Activated T-helper 9 cell treated with anti-CD3 and anti-CD28 coated beads, Interleukin-2, amount 50 U/mL, for 16 hours (primary cell): Measurements from ENCODE around the gene MAPT.

Experiments used
- DNase-seq: peaks from one replicate; pipeline ENCODE4 v3.0.0-alpha.2; 2020; ENCODE audit warnings: low read depth

MAPT gene

DNA sequence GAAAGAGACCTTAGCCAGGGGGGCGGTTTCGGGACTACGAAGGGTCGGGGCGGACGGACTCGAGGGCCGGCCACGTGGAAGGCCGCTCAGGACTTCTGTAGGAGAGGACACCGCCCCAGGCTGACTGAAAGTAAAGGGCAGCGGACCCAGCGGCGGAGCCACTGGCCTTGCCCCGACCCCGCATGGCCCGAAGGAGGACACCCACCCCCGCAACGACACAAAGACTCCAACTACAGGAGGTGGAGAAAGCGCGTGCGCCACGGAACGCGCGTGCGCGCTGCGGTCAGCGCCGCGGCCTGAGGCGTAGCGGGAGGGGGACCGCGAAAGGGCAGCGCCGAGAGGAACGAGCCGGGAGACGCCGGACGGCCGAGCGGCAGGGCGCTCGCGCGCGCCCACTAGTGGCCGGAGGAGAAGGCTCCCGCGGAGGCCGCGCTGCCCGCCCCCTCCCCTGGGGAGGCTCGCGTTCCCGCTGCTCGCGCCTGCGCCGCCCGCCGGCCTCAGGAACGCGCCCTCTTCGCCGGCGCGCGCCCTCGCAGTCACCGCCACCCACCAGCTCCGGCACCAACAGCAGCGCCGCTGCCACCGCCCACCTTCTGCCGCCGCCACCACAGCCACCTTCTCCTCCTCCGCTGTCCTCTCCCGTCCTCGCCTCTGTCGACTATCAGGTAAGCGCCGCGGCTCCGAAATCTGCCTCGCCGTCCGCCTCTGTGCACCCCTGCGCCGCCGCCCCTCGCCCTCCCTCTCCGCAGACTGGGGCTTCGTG lies at the start of gene MAPT:
Gene MAPT (plus strand): TSS at position 533 of the 763 bp plus-strand sequence. CDS start 67,784 bp downstream, outside the sequence.
- DNase-seq: peak; percentile 75

DNA sequence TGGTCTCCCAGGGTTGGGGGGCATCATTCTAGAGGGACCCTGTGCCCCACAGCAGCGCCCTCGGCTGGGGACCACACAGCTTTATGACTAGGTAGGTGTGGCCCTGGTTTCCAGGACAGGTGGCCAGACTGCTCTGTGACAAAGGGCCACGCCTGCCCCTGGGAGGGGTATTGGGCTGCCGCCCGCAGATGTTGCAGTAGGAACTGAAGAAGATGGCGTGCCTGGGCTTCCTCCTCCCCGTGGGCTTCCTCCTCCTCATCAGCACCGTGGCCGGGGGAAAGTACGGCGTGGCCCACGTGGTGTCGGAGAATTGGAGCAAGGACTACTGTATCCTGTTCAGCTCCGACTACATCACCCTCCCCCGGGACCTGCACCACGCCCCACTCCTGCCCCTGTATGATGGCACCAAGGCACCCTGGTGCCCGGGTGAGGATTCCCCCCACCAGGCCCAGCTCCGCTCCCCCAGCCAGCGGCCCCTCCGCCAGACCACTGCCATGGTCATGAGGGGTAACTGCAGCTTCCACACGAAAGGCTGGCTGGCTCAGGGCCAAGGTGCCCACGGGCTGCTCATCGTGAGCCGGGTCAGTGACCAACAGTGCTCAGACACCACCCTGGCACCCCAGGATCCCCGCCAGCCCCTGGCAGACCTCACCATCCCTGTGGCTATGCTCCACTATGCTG lies 49.5 kb upstream of the MAPT start, which contains the start of gene SPPL2C:
Gene SPPL2C (plus strand): TSS at position 187 of the 681 bp plus-strand sequence. CDS start 26 bp downstream, at position 213.
- DNase-seq: no peak

DNA sequence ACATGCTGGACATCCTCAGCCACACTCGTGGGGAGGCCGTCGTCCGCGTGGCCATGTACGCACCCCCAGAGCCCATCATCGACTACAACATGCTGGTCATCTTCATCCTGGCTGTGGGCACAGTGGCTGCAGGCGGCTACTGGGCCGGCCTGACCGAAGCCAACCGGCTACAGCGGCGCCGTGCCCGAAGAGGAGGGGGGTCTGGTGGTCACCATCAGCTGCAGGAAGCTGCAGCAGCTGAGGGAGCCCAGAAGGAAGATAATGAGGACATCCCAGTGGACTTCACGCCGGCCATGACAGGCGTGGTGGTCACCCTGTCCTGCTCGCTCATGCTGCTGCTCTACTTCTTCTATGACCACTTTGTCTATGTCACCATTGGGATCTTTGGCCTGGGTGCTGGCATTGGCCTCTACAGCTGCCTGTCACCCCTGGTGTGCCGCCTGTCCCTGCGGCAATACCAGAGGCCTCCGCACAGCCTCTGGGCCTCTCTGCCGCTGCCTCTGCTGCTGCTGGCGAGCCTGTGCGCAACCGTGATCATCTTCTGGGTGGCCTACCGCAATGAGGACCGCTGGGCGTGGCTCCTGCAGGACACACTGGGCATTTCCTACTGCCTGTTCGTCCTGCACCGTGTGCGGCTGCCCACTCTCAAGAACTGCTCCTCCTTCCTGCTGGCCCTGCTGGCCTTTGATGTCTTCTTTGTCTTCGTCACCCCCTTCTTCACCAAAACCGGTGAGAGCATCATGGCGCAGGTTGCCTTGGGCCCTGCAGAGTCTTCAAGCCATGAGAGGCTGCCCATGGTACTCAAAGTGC lies 48.8 kb upstream of the MAPT start:
- no peak for DNase-seq

DNA sequence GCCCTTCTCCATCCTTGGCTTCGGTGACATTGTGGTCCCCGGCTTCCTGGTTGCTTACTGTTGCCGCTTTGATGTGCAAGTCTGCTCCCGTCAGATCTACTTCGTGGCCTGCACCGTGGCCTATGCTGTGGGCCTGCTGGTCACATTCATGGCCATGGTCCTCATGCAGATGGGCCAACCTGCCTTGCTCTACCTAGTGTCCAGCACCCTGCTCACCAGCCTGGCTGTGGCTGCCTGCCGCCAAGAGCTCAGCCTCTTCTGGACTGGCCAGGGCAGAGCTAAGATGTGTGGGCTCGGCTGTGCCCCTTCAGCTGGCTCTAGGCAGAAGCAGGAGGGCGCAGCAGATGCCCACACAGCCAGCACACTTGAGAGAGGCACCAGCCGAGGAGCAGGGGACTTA lies 48.1 kb upstream of the MAPT start:
- no peak for DNase-seq

DNA sequence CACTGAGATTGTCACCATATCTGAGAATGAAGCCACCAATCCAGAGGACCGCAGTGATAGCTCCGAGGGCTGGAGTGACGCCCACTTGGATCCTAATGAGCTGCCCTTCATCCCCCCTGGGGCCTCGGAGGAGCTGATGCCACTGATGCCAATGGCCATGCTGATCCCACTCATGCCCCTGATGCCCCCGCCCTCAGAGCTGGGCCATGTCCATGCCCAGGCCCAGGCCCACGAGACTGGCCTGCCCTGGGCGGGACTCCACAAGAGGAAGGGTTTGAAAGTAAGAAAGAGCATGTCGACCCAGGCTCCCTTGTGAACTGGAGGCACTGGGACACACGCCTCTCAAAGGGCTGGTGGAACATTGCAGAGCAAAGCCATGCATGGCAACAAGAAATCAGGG lies 47.7 kb upstream of the MAPT start:
- no peak for DNase-seq

DNA sequence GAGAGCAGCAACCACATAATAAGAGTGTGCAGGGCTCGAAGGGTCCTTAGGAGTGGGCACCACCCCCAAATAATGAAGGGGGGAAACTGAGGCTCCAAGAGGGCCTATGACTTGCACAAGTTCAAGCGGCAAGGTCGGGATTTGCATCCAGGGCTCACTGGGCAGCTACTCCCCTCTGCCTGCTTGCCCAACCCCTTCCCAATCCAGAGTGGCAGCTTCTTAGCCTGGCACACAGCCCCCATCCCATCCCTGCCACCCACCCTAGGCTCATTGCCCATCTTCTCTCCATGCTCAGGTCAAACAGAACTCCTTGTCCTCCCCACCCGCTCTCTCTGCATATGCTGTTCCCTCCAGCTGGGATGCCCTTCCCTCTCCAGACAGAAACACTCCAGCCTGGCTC lies 47.3 kb upstream of the MAPT start:
- DNase-seq: no peak

DNA sequence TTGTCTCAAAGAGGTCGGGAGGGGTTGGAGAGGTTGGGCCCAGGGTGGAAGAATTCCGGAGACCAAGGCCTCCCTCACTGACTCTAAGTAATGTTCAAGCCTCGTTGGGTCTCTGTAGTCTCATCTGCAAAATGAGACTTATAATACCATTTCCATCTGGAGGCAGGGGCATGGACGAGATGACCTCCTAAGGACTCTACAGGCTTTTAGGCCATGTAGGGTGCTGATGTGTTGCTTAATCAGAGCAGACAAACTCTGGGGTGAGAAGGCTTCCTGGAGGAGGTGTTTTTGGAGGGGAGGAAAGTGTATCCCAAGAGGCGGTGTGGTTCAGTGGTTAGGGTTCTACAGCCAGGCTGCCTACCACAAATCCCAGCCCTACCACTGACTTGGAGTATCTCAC lies 46.6 kb upstream of the MAPT start:
- DNase-seq: no peak

DNA sequence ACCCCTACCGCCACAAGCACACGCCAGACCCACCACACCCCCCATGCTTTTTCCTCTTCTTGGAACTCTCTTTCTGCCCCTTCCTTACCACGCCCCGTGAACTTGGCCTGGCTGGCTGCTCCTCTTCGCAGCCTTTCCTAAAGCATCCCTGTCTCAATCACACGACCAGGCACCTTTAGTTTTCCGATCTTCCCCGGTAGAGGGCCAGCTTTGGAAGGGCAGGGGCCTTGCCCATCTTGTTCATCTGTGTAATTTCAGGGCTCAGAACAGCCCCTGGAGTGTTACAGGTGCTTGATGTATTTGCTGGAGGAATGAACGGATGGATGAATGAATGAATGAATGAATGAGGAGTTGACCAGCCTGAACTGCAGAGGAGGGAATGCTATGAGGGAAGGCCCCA lies 45.9 kb upstream of the MAPT start:
- no peak for DNase-seq

DNA sequence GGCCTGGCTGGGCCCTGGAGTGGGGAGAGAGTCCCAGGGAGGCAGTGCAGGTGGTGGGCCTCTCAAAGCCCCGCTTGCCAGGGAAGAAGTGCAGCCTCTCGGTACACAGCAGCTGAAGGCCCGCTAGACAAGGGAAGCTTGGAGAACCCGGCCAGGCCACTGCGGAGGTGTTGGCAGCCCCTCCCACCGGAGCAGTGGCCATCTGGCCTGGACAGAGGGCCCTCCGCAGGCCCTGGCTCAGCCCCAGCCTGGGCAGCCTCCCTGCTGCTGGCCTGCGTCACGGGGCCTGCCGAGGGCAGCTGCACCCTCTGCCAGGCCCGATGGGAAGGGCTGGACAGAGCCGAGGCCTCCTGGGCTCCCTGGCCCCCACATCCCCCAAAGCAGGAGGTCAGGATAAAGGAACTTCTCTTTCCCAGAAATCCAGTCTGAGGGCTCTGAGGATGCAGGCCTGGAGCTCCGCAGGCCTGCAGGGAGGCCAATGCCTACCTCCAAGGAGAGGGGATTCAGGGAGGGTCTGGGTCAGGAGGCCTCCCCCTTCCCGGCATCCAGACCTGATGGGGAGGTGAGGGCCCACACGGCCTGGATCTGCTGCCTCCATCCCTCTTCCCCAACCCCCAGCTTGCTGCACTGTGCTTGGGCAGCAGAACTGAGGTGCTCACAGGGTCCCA lies 45.4 kb upstream of the MAPT start:
- DNase-seq: no peak

DNA sequence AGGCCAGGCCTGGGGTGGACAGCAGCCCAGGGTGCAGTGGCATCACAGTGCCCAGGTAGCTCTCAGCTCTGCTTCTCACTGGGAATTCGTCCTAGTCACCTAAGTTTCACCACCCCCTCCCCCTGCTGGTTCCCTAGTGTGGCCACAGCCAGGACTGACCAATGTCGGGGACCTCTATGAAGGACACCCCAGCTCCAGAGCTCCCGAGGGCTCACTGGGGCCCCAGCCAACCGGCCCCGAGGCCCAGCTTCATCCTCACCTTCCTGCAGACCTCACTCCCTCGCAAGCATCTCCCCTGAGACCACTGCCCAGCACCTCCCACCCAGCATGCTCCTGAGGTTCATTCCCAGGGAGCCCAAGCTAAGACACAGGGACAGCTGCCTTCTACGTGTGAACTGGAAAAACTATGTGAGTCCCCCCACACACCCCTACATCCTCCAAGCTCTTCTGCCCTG lies 44.8 kb upstream of the MAPT start:
- no peak for DNase-seq

DNA sequence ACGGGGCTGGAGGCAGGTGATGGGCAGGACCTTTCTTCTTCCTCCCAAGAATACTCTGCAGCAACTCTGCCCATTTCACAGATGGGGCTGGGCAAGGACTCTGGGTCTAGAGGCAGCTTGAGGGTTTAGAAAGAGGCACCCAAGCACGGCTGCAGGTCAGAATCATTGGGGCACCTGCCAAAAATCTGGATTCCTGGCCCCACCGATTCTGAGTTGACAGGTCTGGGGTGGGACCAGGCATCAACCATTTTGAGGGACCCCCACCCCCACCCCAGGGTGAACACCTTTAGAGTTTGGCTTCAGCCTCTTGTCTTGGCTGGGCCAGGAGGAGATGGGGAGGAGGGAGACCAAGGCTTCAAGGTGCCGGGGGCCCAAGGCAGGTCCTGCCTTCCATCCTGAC lies 44.3 kb upstream of the MAPT start:
- no peak for DNase-seq

DNA sequence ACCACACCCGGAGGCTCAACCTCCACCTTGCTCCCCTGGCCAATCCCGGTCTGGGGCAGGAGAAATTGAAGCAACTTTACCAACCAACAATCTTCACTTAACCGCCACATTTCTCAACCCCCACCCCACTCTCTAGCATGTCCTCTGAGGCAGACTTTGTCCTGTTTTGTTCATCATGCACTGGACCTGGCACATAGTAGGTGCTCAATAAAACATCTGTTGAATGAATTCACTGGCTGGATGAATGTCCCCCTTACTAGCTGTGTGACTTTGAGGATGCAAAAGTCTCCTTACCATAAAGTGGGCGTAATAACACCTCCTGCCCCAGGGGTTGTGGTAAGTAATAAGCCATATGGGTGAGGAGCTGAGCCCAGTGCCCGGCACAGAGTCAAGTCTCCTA lies 43.9 kb upstream of the MAPT start:
- no peak for DNase-seq

DNA sequence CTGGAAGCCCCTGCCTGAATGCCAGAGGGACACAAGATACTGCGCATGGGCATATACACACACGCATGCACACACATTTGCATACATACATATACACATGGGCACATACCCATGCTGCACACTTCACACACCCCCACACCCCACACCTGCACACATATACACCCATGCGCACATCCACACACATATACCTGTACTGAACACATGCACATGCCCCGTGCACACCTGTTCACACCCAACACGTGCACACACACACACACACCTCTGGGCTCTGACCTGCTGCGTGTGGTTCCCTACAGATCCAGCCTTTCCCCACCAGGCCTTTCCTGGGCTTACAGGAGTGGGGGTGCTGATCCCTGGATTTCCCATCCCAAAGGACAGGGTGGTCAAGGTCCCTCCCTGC lies 43.3 kb upstream of the MAPT start:
- DNase-seq: no peak

DNA sequence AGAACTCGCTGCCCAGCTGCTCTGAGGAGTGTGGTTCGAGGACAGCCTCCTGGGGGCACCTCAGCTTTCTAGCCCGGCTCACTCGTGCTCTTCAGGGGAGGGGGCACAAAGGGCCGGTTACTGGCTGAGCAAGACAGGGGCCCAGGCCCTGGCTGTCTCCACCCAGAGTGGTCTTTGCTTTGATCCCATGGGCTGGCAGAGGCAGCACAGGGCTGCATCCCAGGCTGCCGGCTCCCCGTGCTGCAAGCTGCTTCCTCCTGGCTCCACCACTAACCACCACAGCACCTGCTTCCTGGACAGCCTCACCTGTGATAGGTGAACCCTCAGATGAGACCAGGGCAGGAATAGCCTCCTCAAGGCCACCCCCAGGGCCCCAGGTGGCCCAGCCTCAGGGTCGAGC lies 42.9 kb upstream of the MAPT start:
- no peak for DNase-seq

DNA sequence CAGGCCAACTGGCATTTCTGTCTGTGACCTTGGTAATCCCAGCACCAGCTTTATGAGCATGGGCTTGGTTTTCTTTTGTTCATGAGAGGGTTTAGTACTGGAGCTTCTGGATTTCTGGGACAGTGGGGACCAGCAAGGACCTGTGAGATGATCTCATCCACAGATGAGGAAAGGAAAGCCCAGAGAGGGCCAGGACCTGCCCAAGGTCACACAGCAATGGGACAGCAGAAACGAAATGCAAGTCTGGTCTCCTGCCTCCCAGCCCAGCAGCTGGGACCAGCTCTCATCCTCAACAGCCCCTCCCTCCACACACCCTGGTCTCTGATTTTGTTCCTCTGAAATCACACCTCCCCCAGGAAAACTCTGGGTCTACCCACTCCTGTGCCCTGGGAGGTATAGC lies 42.5 kb upstream of the MAPT start:
- no peak for DNase-seq

DNA sequence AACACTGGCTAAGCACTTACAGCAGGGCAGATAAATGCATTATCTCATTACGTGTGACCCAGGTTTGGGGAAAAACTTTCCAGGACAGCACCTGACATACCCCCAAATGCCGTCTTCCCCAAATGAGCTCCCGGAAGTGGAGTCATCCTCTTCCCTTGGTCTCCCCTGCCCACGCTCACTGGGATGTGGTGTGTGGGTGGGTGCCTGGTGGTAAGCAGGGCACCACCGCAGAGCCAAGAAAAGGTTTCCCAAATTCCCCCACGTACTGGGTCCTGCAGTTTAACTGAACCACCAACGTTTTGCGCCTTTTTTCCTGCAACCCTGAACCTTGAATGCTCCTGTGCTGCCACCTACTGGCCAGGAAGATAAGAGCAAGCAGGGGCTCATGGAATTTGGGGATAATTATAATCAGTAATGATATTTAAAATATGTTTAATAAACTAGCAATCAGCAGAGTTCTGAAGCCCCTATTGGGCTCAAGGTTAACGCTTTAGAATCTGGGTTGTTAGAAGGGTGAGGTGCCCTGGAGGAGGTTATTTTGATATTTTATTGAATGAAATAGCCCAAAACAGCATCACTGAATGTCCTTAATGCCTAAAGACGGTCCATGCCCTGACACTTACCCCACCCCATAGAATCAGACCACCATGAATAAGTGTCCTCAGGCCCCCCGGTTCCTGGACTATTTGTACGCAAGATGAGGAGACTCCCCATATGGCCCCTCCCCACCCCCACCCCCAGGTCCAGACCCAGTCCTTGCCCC lies 41.6 kb upstream of the MAPT start:
- DNase-seq: peak; percentile 42

DNA sequence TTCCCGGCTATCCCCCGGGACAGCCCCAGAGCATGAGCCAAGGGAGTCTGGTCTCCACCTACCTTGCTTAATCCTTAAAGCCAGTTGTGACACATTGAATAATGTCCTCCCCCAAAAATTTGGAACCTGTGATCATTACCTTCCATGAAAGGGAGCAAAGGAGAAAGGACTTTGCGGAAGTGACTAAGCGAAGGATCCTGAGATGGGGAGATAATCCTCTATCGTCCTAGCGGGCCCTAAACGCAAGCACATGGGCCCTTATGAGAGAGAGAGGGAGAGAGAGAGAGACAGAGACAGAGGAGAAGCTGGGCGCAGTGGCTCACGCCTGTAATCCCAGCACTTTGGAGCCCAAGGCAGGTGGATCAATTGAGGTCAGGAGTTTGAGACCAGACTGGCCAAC lies 40.1 kb upstream of the MAPT start:
- DNase-seq: no peak

DNA sequence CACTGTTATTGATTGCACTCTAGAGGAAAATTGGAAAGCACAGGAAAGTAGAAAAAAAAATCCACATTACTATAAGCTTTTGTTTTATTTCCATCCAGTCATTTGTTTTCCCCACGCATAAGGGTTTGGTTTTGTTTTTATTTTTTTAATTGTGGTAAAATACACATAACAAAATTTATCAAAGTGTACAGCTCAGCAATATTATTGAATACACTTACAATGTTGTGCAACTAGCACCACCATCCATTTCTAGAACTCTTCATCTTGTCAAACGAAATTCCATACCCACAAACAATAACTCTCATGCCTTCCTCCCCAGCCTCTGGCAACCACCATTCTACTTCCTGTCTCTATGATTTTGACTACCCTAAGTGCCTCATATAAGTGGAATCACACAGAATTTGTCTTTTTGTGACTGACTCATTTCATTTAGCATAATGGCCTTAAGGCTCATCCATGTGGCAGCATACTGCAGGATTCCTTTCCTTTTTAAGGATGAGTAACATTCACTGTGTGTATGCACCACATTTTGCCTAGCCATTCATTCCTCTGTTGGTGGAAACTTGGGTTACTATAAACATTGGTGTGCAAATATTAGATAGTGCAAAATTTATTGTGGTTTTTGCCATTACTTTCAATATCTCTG lies 38.5 kb upstream of the MAPT start:
- DNase-seq: no peak

DNA sequence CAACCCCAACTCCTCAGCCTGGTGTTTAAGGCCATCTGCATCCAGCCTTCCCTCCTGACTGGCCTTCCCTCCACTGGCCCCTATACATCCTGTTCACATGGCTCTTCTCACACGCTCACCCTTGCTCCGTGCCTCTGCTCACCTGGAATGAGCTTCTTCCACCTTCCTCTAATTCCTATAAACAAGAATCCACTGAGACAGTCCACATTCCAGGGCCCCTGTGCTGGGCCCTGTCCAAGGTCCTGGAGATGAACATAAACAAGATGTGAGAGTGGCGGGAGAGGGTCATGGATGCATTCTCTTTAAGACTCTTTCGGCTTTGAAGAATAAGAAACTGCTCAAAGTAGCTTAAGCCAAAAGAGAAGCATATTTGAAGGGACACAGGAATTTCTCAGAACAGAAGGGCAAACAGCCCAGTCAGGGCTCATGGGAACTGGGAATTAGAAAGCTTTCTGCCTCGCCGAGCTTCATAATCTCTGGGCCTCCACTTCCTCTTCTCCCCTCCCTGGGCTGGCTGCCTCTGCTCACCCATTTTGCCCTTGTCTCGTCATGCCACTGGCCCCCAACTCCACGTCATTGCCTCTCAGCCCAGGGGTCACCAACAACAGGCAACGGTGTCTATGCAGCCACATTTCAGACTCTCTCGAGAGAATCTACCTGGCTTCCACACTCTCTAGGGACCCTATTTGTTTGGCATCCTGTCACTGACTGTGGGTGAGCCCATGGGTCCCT lies 36.2 kb upstream of the MAPT start:
- no peak for DNase-seq

DNA sequence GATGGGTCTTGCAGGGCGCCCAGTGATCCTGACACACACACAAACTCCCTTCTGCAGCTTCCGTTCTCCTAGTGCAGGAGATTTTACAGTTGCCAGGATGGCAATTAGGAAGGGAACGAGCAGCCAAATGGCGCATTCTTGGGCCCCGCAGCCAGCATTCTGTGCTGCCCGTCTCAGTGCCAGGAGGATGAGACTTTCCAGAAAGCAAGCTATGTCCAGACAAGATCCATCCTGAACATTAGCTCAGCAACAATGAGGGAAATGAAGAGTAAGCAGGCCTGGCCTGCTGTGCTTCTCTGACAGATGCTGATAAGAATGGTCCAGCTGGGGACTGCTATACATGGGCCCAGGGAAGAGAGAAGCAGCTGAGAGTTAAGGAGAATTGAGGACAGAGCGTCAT lies 33.2 kb upstream of the MAPT start:
- DNase-seq: no peak
